Occipital lobe (tissue), 2 donors: Measurements from ENCODE around the gene ACOT11. TPM values are rescaled to one million over a fixed set of nuclear protein-coding genes. Genes with fewer than 3 reads are reported as not detected.

Experiments
- DNase-seq: peaks from one replicate; lab custom pipeline; 2025; lab: John Stamatoyannopoulos, UW
- total RNA-seq: library from RNA; depleted of rRNA; stranded (reverse); fragments of >200 nt; gene quantifications from one replicate; pipeline ENCODE4 v1.2.3, GENCODE V29; 2014

Gene ACOT11
- total RNA-seq, 1 donor from 2014 or later = 1.9 TPM

GRCh38 chr1:54585181-54586066 is 37.4 kb downstream of the ACOT11 start:
- no peak for DNase-seq

DNA sequence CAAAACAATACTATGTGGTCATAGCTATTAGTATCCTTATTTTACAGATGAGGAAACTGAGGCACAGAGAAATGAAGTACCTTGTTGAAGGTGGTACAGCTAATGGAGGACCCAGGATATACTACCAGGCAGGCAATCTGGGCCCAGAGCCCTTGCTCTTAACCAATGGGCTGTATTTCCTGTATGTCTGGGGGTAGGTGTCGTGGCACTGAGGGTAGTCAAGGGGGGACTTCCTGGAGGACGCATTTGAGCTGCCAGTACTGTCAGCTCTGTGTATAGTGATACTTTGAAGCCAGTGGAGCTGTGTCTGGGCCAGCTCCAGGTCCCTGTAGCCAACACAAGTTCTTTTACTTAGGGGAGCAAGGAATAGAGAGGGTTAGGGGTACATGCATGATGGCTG is 40.3 kb downstream of the ACOT11 start:
- no peak for DNase-seq

DNA sequence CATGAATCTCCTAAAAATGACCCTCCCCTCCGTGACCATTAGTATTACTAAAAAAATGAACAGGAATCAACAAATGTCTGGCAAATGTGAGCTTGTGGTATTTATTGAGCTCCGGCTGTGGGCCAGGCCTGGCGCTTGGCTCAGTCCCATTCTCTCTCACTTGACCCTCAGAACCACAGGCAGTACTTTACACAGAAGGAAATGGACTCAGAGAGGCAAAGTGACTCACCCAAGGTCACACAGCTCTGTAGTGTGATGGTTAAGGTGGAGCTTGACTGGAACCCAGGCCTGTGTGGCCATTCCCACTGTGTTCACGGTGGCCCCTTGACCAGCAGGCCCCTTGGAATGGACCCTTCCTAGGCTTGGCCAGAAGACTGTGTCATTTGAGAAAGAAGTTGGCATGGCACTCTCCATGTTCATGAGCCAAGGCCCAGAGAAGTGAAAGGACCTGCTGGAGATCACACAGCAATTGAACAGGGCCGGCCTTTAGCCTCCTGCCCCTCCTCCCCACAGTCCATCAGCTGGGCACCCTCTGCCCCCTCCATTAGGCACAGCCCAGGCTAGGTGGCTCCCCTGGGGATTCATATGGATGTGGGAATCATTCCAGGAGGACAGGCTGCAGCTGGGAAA is 43.2 kb downstream of the ACOT11 start:
- DNase-seq = no peak

DNA sequence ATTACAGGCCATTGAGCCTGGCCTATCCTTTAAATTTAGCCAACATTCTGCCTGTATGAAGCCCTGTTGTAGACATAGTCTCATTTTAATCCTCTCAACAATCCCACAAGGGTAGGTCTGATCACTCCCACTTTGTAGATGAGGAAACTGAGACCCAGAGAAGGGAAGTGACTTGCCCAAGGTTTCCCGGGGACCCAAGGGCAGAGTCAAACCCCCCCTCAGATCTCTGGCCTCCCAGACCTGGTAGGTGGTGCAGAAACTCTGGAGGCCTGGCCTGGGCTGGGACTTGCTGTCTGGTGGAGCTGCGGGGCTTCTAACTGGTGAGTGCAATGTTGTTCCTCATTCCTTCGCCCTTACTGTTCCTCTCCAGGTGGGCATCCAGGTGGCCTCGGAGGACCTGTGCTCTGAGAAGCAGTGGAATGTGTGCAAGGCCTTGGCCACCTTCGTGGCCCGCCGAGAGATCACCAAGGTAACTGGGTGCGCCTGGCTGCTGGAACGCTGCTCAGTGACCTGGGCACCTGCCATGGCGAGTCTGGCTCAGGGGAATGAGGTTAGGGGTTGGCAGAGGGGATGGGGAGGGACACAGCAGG is 45.6 kb downstream of the ACOT11 start:
- no peak for DNase-seq

- no peak for DNase-seq
Measured at GRCh38 chr1:54594463-54594862, 46.4 kb downstream of the ACOT11 start.

- no peak for DNase-seq
Measured at GRCh38 chr1:54595956-54596498, 48.0 kb downstream of the ACOT11 start.

DNA sequence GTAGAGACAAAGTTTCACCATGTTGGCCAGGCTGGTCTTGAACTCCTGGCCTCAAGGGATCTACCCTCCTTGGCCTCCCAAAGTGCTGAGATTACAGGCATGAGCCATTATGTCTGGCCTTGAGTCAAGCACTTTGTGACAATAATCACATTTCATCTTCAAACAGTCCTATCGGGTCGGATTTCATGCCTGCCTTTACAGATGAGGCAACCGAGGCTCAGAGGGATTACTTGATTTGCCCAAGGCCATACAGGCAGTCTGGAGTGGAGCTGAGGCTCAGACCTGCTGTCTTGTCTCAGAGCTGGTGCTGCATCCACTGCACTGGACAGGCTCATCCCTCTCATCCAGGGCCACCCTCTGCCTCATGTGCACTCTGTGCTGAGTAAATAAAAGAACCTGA is 48.7 kb downstream of the ACOT11 start:
- no peak for DNase-seq

DNA sequence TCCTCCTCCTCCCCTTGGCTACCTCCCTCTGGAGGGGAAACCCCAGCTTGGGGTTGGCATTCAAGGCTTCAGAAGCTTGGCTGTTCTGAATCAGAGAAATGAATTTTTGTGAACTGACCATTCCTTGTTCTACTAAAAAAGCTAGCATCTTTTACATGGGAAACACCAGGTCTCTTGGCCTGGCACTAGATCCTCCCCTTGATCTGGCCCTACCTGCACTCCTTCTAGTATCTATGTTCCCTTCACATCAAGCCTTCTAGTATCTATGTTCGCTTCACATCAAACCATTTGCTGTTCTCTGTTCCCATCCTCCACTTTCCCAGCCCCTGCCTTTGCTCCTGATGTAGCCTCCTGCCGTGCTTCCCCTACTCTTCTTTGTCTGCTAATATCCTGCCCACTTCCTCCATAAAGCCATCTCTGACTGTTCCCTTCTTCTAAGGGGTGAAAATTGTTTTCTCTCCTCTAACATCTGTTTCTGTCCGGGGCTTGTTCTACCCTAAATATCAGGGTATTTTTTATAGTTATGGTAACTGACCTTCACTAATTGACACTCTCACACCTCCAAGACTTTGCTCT is 49.5 kb downstream of the ACOT11 start:
- DNase-seq = no peak

DNA sequence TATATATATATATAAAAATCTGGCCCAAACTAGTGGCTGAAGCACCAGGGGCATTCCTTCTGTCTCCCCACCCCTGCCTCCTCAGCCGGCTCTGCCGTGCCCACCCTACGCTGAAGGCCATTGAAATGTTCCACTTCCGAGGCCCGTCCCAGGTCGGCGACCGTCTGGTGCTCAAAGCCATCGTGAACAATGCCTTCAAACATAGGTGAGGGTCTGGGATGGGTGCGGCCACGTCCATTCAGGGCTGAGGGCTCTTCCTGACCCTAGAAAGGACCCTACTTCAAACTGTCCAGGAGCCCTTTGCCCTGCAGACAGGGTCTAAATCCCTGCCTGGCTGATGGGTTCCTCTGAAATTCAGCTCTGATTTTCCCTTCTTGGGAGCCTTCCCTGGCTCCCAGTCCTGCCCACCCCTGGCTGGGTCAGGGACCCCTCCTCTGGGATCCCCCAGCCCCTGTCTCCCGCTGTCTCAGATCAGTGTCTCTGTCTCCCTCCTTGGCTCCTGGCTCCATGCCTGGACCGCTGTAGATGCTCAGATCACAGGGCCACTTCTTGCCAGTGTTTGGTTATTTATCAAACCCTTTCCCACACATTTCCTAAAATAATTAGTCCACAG is 51.3 kb downstream of the ACOT11 start:
- no peak for DNase-seq

DNA sequence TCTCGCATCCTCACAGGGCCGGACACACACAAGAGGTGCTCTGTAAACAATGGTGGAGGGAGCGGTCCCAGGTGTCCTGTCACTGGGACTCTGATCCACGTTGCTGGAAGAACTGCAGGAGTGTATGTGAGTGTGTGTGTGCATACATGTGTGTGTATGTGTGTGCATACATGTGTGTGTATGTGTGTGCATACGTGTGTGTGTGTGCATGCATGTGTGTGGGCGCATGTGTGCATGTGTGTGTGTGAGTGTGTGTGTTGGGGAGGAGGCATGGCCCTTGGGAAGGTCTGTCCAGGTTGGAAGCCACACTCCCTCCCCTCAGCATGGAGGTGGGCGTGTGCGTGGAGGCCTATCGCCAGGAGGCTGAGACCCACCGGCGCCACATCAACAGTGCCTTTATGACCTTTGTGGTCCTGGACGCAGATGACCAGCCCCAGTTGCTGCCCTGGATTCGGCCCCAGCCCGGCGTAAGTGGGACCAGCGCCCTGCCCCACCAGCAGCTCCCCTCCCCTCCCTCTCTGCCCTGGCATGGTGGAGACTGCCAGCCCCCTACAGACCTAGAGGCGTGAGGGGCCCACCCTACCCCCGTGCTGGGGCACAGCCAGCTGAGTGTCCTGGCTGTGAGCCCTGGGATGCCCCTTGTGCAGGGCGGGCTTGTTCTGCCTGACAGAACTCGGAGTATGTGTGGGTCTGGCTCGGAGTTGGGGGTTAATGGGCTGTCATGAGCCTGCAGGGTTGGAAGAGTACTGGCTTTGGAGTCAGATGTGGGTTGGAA is 53.1 kb downstream of the ACOT11 start:
- DNase-seq = no peak

DNA sequence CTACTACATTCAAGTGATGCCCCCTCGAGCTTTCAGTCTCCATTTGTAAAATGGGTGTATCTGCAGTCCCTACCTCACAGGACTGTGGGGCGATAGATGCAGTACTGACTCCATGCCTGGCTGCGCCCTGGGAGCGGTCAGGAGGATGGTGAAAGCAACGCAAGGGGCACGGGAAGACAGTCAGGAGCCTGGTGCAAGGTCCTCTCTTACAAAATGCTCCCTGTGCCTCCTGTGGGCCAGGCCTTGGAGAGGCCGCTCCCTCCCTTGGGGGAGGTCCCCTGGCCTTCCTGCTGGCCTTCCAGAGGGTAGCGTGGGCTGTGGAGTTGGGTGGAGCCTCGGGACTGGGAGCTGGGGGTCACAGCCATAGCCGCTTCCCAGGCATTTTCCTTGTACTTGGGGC is 53.7 kb downstream of the ACOT11 start:
- no peak for DNase-seq

GRCh38 chr1:54602554-54602953 is 54.5 kb downstream of the ACOT11 start:
- no peak for DNase-seq

- no peak for DNase-seq
Measured at GRCh38 chr1:54603241-54603640, 55.2 kb downstream of the ACOT11 start.

DNA sequence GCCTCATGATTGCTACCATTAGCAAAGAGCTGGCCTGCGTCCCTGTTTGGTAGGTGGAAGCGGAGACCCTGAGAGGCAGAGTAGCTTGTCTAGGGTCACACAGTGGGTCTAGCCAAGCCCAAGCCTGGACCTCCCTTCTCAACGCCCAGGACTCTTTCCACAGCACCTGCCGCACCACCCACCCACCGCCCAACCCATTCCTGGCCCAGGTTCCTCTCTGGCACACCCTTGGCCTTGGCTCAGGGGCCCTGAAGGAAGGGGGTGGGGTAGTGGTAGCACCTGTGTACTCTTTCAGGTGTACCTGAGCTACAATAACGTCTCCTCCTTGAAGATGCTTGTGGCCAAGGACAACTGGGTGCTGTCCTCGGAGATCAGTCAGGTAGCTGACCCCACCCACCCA is 56.0 kb downstream of the ACOT11 start:
- DNase-seq = no peak

DNA sequence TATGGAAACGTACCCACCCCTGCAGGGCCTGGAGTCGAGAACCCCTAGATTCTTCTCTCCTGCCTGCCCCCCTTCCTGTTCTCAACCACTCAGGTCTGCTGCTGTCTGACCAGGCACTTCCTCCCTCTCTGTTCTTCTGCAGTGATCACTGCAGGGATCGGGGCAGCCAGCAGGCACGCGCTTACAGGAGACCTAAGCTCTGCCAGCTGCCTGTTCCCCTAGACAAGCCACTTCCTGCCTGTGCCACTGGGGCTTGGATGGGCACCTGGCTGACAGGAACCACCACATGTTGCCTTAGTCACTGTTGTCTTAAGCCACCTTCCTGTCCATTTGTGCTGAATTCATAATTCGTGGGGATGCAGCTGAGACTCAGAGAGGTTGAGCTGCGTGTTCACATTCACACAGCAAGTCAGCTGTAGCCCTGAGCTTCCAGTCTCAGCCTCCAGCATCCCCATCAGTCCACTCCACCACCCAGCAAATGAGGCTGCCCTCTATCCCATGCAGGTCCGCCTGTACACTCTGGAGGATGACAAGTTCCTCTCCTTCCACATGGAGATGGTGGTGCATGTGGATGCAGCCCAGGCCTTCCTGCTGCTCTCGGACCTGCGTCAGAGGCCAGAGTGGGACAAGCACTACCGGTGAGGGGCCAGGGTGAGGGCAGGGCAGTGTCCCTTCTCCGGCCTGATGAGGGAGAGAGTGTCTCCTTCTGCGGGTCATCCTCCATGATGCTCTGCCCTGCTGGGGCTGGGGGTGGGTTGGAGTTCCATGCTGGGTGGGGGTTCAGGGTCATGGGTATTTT is 56.7 kb downstream of the ACOT11 start:
- no peak for DNase-seq

DNA sequence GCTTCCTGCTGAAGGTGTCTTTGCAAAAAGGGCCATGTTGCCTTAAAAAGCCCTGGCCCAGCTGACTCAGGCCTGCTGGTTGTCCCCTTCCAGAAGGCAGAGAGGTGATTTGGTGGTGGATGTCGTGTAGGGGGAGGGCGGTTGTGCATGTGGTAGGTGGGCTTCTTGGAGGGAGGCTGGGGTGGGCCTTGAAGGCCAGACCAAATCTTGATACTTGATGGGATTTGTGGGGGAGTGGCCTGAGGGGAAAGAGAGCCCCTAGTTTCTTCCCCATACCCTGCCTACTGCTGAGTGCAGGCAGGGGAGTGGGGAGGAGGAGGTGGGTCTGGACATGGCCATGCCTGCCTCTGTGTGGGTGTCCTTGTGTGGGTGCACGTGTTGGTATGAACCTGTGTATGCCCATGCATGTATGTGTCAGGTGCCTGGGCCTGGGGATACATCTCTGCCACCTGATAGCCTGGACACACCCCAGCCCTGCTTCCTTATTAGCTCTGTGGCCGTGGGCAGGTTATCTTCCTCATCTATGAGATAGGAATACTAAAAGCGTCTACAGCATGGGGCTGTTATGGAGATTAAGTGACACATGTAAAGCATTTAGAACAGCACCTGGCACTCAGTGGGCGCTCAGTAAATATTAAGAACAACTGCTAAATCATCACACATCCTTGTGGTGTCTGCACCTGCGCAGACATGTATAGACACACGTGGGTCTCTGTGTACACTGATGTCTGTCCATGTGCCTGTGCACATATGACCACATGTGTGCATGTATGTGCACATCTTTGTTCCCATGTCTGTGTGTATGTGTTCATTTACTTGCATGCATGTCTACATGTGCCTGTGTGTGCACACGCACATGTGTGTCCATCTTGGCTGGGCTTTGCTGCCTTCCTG is 58.3 kb downstream of the ACOT11 start:
- no peak for DNase-seq

DNA sequence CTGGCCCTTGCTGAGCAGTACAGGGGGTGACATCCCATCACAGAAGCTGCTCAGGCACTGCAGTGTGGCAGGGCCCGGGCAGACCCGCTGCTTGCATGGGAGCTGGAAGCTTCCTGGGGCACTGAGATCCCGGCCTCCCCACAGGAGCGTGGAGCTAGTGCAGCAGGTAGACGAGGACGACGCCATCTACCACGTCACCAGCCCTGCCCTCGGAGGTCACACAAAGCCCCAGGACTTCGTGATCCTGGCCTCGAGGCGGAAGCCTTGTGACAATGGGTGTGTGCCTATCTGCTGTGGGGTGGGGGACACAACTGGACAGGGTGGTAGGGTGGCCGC is 58.9 kb downstream of the ACOT11 start:
- no peak for DNase-seq

- no peak for DNase-seq
Measured at GRCh38 chr1:54607821-54608565, 60.0 kb downstream of the ACOT11 start.
